Epidermal melanocyte (primary cell): ENCODE results near the gene RHOT1.
"Not testable (repeated sequence)": the region's sequence is repeated elsewhere in the genome, so short reads cannot be mapped to it uniquely, and the experiment has no call there.

Source experiments
- DNase-seq: peaks from one replicate; pipeline ENCODE4 v3.0.0; 2011; ENCODE audit warnings: low spot score; ENCODE audit not compliant: insufficient read length

The RHOT1 gene

DNA sequence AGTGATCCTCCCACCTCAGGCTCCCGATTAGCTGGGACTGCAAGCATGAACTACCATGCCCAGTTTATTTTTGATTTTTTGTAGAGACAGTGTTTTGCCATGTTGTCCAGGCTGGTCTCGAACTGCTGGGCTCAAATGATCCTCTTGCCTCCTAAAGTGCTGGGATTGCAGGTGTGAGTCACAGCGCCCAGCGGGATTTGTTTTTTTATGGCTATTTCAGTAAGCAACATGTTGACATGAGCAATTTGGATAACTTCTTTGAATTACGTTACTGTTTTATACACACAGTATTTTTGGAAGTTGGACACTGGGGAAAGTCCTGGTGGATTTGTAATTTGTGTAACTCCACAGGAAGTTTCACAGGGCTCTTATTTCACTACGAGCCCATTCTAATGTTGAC, 18.5 kb upstream of the RHOT1 start:
- no peak for DNase-seq

DNA sequence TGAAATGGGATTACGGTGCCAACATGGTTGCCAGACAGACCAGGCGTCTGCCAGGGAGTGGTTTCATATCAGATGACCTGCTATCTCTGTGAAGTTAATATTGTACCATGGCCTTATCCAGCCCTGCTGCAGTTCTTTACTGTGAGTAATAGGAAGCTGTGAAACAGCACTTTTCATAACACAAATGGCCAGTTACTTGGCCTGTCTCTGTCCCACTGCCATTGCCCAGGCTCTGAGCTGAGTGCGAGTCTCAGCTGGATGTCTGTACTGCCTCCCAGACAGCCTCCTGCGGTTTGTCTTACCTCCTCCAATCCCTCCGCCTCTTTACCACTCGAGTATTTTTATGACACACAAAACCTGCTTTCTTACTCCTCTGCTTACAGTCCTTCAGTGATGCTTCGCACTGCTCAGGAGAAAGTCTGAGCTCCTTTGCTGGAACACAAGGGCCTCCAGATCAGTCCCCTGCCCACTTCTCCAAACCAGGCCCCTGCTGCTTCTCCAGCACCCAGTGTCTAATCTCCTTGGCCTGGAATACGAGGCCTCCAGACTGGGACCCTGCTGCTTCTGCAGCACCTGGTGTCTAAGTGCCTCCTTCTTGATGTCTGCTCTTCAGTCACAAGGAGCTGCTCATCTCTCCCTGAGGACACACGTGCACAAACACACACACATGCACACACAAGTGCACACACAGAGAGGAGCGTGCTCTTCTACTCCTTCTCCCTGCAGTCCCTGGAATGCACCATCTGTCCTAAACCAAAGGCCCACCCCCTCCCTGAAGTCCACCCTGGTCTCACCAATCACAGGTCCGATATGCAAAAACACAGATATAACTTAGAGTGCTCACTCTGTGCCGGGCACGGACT, 17.1 kb upstream of the RHOT1 start:
- no peak for DNase-seq

DNA sequence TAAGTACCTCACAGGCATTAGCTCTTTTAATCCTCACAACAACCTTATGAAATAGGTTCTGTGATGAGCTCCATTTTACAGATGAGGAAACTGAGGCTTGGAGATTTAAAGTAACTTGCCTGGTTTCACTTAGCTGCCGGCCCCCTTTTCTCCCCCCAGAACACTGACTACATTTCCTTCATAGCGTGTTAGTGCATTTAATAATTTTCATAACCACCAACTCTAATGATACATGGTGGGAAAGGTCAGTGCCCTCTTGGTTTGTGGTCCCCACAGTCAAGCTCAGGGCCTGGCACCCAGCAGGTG, 16.5 kb upstream of the RHOT1 start:
- DNase-seq, result no peak

DNA sequence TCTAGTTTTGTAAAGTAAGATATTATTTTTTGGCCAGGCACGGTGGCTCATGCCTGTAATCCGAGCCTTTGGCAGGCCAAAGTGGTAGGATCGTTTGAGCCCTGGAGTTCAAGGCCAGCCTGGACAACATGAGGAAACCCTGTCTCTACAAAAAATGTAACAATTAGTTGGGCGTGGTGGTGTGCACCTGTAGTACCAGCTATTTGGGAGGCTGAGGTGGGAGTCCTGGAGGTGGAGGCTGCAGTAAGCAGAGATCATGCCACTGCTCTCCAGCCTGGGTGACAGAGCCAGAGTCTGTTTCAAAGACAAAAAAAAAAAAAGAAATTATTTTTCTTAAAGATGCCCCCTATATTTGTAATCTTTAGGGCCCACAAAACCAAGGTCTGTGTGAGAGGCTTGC, 16.0 kb upstream of the RHOT1 start:
- DNase-seq, result no peak

DNA sequence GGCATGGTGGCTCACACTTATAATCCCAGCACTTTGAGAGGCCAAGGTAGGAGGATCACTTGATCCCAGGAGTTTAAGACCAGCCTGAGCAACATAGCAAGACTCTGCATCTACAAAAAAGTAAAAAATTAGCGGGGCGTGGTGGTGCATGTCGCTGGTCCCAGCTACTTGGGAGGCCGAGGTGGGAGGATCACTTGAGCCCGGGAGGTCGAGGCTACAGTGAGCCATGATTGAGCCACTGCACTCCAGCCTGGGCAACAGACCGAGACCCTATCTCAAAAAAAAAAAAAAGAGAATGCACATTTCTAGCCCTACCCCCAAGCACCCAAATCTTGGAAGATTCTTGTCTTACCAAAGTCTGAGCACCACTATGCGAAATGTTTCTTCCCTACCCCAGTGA, 15.6 kb upstream of the RHOT1 start:
- DNase-seq, result no peak

DNA sequence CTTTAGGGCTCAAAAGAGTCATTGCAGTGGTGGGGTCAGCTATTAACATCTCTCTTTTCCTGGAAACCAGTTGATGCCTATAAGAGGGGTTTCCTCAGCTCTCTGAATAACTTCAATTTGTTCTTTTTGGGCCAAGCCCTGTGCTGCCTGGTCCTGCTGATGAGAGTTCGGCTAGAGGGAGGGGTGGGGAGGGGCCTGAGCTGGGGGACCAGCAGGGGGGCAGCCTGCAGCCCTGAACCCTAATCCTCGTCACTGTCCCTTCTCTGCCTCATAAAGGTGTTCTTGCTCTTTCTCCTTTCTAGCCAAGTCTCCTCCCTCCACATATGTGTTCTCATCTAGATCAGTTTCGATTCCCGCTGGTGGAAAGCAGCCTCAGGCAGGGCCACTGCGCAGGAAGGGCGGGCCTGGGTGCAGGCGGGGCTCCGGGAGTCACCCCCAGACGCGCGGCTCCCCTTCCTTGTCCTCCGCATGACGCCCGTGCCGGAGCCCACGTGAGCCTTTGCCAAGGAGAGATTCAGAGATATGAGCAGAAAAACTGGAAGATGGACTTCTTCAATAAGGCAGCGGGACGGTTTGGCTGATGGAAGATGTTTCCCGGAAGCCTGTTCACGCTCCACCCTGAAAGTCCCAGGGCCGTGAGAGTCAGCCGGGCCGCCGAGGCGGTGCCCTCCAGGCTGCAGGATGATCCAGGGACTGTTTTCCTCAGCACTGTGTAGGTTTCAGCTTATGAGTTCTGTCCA, 15.0 kb upstream of the RHOT1 start:
- DNase-seq, result peak; percentile 58

DNA sequence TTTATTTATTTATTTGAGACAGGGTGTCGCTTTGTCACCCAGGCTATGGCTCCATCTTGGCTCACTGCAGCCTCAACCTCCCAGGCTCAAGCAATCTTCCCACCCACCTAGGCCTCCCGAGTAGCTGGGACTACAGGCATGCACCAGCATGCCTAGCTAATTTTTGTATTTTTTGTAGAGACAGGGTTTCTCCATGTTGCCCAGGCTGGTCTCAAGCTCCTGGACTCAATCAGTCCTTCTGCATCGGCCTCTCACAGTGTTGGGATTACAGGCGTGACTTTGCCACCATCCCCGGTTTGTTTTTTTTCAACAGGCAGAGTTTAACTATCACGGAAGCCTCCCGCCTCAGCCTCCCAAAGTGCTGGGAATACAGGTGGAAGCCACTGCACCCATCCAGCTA, 13.8 kb upstream of the RHOT1 start:
- not testable (repeated sequence) for DNase-seq

DNA sequence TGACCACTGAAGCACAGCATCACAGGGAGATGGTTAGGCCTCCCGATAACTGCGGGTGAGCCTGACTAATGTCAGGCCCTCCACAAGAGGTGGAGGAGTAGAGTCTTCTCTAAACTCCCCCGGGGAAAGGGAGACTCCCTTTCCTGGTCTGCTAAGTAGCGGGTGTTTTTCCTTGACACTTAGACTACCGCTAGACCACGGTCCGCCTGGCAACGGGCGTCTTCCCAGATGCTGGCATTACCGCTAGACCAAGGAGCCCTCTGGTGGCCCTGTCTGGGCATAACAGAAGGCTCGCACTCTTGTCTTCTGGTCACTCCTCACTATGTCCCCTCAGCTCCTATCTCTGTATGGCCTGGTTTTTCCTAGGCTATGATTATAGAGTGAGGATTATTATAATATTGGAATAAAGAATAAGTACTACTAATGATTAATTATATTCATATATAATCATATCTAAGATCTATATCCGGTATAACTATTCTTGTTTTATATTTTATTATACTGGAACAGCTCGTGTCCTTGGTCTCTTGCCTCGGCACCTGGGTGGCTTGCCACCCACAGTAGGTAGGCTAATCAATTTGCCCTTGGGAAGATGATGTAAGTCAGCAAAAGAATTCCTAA, 6.7 kb upstream of the RHOT1 start:
- DNase-seq, result not testable (repeated sequence)

DNA sequence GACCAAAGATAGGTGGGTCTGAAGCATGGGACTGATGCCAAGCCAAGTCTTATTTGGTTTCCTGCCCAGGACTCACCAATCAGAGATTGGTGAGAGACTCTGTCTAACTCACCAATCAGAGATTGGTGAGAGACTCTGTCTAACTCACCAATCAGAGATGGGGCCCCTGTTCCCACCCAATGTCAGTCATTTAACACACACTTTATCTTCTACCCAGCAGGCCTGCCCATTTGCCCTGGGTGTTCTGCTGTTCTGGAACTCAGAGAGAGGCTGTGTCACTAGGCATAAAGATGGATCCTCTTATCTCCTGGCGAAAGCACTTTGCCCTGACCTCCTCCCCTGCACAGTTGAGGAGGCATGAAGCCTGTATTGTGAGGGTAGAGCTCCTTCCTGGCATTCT, 5.4 kb upstream of the RHOT1 start:
- DNase-seq, result no peak

DNA sequence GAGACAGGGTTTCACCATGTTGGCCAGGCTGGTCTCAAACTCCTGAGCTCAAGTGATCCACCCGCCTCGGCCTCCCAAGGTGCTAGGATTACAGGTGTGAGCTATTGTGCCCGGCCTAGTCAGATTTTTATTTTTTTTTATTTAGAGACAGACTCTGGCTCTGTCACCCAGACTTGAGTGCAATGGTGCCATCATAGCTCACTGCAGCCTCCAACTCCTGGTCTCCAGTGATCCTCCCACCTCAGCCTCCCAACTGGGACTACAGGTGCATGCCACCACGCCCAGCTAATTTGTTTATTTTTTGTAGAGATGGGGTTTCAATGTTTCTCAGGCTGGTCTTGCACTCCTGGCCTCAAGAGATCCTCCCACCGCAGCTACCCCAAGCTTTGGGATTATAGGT, 2.8 kb upstream of the RHOT1 start:
- DNase-seq, result not testable (repeated sequence)

DNA sequence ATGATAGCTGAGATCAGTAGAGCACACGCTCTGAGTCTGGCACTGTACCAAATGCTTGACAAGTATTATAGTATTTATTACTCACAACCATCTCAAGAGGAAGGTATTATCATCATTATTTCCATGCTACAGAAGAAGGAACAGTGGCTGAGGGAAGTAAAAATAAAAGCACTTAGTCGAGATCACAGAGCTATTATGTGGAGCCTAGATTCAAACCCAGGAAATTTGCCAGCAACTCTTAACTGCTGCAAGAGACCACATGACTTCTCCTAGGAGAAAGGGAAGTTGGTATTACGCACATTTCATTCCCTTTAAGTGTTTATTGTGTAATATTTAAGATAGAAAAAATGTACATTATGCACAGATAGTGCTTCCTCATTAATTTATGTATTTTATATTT, 1.0 kb upstream of the RHOT1 start:
- DNase-seq, result no peak

DNA sequence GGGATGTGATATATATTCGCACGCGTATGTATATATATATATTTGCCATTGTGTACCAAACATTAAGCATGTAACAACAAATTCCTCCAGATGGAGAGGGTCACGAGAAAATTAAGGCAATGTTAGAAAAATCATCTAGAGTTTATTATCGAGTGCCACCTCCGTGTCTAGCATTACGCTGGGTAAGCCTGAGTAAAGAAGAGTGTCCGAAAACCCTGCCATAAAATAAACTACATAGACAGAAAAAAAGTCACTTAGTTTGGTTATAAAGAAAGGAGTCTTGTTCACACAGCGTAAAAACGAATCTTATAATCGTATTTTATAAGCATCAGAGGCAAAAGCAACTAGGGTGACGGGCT, 644 bp upstream of the RHOT1 start:
- DNase-seq, result no peak

DNA sequence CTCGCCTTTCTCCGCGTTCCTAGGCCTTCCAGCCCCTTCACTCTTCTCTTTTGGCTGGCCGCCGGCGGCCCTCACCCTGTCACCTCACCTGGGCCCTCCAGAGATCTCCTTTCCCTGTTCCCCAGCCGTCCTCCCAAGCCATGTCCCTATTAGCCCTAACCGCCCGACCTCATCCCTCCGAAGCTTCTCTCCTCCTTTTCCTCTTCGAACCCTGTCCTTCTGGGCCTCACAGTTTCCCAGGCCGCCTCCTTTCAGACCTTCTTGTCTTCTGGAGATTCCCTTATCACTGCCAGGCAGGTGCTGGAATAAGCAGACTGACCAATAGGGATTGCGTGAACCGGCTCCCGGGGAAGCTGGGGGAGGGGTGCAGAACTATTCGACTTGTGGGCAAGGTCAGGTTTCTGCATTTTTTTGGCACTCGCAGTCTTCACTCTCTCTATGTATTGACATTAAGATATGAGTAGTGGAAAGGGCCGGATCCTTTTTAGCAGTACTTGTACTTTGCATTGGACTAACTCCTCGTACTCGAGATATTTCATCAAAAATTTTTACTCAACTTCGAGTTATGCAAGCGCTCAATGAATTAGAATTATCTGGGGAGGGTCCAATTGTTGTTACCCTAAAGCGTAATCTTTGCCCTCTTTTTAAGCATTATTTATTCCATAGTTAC, 690 bp downstream of the RHOT1 start:
- no peak for DNase-seq

DNA sequence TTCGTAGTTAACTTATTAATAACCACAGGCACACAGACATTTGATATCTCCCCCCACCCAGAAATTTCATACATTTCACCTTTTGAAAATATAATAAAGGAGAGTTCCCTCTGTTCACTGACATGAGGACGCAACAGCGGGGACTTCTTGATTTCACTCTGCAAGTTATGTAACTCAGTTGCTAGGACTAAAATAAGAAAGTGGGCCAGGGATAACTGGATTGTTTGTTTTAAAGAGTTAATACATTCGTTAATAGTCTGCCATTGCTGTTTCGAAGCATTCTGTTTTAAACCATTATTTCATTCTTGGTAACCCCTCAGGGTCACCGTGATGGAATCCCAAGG, 1.2 kb downstream of the RHOT1 start:
- DNase-seq, result no peak

DNA sequence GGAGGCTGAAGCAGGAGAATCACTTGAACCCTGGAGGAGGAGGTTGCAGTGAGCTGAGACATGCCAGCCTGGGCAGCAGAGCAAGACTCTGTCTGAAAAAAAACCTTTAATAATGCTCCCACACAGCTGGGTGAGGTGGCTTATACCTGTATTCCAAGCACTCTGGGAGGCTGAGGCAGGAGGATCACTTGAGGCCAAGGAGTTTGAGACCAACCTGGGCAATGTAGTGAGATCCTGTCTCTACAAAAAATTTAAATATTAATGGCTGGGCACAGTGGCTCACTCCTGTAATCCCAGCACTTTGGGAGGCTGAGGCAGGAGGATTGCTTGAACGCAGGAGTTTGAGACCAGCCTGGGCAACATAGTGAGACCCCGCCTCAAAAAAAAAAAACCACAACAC, 2.1 kb downstream of the RHOT1 start:
- not testable (repeated sequence) for DNase-seq

DNA sequence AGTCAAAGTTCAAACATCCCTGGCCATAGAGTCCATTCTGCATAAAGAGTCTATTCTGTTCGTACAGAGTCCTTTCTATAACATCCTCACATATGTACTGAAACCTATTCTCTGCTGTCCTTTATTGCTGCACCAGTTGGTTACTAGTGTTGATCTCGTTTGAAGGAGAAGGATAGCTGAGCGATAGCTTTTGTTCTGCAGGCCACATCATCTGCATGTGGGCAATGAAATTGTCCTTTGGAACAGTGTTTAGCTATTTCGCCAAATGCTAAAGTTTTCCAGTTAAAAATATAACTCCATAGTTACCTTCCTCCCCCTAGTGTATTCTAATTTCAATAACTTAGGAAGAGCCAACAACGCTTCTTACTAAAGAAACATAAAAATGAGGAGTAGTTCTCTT, 6.0 kb downstream of the RHOT1 start:
- no peak for DNase-seq

DNA sequence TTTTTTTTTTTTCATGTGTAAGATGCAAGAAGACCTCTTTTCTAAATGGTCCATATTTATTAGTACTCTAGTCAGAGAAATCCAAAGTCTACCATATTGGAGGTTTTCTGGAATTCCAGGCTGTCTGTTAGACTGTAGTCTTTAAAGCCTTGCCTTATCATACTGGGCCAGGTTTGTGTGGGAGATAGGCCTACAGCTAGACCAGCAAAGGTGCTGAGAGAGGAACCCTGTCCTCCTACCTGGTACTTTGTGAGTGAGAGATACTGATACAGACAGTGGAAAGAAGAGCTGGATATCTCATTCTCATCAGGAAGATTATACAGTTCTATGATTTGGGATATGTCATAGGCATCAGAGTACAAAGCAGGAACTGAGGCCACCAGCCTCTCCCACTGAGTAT, 8.1 kb downstream of the RHOT1 start:
- no peak for DNase-seq

DNA sequence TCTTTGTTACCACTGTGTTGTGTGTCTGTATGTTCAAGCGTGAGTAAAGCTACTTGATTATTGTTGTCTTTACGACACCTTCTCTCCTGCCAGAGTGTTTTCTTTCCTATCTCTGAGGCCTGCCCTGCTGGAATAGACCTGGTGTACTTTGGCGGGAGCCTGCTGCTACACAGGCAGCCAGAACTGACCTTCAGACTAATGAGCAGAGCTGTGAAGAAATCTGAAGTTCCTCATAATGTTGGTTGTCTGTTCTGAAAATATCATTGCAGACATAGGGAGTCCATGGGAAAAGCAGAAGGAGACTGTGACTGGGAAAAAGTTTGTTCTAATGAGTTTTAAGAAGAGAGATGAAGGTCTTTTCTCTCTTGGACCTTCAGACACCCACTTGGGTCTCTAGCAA, 9.8 kb downstream of the RHOT1 start:
- DNase-seq, result no peak

DNA sequence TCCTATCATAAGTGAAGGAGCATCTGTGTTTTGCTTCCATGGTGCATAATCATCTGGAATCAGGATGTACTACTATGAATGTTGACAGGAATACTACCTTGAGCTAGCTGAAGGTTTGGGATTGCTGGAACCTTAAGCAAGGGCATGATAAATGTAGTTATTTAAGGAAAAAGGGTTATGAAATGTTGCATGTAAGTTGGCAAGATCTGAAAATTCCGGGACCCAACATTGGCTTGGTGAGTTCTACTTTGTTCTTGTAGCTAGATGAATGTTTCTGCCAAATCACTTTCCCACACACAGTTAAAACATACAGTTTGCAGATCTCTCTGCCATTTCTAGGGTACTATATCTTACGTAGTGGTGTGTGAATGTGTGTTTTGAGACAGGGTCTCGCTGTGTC, 13.6 kb downstream of the RHOT1 start:
- no peak for DNase-seq

DNA sequence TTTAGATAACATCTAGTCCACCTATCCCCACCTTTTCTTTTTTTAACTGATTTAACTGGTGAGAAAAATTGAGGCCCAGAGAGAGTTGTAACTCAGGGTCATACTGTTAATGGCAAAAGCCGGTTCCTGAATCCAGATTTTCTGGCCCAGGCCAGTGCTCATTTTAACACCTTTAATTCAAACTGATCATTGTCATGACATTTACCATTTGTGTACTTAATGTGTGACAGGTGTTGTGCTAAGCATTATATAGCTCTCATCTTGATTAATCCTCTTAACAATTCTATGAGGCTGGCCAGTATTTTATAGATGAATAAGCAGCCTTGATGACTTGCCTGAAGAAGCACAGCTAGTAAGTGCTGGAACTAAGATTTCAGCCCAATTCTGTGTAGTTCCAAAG, 14.4 kb downstream of the RHOT1 start:
- DNase-seq, result no peak

DNA sequence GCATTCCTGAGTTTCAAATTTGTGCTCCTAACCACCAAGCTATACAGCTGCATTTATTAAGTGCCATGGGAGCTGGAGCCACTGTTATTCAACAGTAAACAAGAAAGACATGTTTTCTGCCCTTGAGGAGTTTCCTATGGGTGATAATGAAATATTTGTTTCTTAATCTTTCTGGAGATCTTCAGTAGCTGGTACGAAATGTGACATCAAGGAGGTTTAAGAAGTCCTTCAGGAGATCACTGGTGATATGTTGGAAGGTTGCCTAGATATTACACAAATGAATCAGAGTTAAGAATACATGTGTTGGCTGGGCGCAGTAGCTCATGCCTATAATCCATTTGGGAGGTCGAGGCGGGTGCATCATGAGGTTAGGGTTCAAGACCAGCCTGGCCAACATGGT, 14.9 kb downstream of the RHOT1 start:
- DNase-seq, result no peak

DNA sequence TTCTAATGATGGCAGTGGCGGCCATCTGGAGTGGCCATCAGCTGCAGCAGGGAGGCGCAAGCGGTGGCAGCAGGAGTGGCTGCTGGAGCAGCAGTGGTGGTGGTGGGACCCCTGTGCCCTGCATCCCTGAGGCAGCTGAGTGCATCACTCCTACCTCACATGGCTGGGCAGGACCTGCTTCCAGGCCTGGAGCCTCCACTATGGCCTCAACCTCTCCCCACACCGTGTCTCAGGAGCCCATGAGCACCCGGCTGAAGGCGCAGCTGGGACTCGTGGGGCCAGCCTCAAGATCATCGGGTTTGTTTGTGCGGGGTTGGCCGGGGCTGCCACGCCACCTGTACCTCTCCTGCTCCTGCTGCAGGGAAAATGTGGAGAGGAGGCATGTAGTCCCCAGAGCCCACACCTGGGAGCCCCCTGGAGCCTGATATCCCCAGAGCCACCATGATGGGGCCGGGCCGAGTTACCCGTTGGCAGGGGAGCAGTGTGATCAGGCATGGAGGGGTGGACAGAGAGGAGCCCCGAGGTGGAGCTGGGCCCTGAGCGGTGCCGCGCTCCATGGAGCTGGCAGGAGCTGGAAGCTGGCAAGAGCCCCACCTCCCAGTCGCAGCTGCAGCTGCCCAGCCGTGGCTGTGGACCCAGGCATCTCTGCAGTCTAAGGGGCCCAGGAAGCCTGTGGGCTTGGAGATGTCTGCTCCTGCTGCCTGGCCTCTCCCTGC, 16.7 kb downstream of the RHOT1 start:
- no peak for DNase-seq
